HPDE6-E6E7 (cell line): ENCODE data around the gene BUD31.
"Not testable (repeated sequence)": the region's sequence is repeated elsewhere in the genome, so short reads cannot be mapped to it uniquely, and the experiment has no call there.

ENCODE experiments used
- DNase-seq: peaks from one replicate; pipeline ENCODE4 v3.0.0; 2011; ENCODE audit warnings: missing footprints; ENCODE audit errors: extremely low spot score

BUD31 gene

DNA sequence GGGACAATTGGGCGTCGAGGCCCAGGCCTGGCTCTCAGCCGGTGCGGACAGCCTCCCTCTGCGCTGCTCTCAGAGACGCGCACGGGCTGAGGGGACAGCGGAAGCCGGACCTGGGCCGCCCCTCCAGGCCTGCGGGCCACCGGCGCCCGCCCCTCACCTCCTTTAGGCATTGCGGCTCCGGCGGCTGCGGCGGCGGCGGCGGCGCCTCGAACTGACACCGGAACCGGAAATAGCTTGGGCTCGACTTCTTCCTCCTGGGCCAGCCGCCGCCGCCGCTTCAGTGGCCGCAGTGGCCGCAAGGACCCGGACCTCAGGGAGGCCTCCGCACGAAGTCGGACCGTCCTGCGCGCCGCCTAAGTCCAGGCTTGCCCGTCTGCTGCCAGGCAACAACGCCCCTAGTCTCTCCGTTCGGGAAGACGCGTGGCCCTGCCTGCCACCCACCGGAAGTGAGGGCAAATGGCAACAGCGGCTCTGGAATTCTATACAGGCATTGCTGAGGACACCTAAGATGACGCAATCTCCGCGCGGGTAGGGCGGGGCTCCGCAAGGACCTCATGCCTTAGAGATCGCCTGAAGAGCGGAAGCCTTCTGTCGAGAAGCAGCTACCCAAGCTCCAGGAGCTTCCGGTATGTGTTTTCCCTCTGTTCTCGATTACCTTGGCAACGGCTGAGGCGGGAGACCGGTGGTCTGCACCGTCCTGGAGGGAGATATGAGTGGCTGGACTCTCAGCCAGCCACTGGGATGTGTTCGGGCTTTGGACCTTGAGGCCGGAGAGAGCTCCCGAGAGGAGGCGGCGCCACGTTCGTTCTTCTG is at the start of gene BUD31, which contains the start of gene PDAP1:
TSS of gene BUD31 (plus strand) at position 591 of the 813 bp plus-strand sequence. CDS start 2,124 bp downstream, outside the sequence.
TSS of gene PDAP1 (minus strand) at position 219 of the 813 bp plus-strand sequence. CDS start at position 170, 49 bp downstream.
- DNase-seq = peak; percentile 92

GRCh38 chr7:99359465-99360154 is 49.2 kb upstream of the BUD31 start:
- no peak for DNase-seq

GRCh38 chr7:99362801-99363200 is 46.0 kb upstream of the BUD31 start:
- DNase-seq = no peak

DNA sequence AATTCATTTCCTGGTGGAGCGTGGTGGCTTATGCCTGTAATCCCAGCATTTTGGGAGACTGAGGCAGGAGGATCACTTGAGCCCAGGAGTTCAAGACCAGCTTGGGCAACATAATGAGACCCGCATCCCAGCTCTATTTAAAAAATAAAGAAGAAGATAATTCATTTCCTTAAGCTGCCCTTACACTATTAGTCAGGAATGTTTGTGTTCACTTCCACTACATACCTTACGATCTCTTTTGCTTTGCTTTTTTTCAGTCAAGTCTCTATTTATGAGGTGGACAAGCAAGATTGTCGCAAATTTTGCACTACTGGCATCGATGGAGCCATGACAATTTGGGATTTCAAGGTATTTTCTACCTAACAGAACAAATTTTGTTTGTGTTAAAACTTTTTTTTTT is 45.5 kb upstream of the BUD31 start:
- DNase-seq = no peak

GRCh38 chr7:99365318-99366141 is 43.2 kb upstream of the BUD31 start:
- DNase-seq = peak; percentile 86

DNA sequence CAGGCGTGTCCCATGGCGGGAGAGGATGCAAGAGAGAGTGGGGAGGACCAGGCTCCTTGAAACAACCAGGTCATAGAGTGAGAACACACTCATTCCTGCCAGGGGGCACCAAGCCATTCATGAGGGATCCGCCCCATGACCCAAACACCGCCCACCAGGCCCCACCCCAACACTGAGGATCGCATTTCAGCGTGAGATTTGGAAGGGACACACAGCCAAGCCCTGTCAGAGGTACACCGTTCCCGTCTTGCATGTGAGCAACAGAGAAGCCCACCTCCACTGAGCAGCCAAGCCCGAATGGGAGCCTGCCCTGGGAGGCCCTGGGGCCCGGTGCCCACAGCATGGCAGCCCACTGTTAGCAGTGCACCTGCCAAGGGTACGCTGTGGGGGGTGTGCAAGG is 42.1 kb upstream of the BUD31 start:
- no peak for DNase-seq

GRCh38 chr7:99368750-99369389 is 39.9 kb upstream of the BUD31 start:
- DNase-seq = no peak

DNA sequence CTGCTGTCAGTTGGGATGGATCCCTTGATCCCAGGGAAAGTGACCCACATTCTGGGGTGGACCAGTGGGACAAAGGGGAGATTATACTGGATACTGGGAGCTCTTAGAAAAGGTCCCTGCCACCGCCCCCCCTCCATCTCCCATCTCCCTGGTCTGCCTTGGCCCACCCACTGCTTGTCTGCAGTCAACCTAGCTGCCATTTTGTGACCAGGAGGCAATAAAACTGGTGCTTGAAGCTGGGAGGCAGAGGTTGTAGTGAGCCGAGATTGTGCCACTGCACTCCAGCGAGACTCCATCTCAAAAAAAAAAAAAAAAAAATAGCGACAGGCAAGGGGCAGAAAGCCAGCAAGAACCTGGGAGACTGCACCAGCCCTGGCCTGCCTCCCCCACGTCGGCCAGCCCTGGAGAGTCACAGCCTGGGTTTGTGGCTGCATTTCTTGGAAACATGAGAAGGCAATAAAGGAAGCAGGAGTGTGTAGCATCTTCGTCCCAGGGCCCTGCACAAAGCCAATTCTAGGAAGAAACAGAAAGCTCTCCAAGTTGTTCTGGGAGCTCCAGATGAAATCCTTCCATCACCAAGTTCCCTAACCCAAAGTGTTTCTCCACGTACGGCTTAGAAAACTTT is 38.9 kb upstream of the BUD31 start:
- DNase-seq = no peak

- no peak for DNase-seq
Measured at GRCh38 chr7:99371376-99371920, 37.3 kb upstream of the BUD31 start.

DNA sequence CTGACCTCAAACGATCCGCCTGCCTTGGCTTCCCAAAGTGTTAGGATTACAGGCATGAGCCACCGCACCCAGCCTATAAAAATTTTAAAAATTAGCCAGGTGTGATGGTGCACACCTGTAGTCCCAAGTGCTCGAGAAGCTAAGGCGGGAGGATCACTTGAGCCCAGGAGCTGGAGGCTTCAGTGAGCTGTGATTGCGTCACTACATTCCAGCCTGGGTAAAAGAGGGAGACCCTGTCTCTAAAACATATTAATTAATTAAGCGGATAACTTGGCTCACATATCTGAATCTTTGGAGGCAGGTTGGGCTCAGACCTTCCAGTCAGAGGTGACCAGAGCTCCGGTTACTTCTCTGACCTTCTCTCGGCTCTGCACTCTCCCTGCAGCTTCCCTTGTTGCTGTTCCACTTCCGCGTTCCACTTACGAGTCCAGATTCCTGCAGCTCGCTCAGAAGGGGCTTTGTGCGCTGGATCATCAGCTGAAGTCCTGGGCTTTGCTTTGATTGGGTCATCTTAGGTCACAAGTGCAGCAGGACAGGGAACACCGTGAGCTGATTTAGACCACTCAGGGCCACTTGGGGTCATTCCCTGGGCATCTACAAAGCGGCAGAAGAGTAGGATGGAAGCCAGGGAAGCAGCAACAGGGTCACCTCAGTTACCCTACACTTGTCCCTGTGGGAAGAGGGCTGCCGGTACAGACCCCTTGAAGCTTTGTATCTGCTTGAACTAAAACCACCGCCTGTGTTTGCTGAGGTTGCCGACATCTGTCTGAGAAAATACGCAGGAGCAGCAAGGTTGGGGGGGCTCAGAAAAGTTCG is 36.3 kb upstream of the BUD31 start:
- DNase-seq = no peak

DNA sequence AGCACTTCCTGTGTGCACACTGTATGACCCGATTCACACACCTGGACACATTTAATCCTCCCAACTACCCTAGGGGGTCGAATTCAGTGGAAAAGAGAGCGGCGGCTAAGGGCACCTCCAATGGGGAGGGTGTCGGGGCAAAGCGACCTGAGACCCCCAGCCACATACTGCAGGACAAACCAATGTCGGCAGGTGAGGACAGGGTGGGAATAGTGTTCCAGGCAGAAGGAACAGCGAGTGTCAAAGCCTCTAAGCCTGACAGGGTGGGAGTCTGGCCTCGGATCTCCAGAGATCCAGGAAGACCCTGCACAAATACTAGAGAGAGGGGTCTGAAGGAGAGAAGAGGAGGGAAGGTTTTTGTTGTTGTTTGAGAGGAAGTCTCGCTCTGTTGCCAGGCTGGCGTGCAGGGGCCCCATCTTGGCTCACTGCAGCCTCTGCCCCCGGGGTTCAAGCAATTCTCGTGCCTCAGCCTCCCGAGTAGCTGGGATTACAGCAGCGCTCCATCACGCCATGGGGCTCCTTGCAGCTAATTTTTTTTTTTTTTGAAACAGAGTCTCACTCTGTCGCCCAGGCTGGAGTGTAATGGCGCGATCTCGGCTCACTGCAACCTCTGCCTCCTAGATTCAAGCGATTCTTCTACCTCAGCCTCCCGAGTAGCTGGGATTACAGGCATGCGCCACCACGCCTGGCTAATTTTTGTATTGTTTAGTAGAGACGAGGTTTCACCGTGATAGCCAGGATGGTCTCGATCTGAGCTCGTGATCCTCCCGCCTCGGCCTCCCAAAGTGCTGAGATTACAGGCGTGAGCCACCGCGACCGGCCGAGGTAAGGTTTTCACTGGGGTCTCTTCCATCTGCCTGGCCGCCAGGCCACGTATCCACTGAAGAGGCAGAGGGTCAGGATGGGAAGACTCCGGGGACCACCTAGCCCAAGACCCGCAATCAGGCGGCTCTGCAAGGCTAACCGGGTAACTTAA is 35.4 kb upstream of the BUD31 start:
- DNase-seq = no peak

- DNase-seq = peak; percentile 85
Measured at GRCh38 chr7:99374111-99375064, 34.4 kb upstream of the BUD31 start, which contains the start of gene ARPC1B. ARPC1B (plus strand) TSS chr7:99374730; CDS start chr7:99385715, 10,985 bp downstream.

GRCh38 chr7:99375070-99375807 is 33.5 kb upstream of the BUD31 start:
- peak; percentile 66 for DNase-seq

DNA sequence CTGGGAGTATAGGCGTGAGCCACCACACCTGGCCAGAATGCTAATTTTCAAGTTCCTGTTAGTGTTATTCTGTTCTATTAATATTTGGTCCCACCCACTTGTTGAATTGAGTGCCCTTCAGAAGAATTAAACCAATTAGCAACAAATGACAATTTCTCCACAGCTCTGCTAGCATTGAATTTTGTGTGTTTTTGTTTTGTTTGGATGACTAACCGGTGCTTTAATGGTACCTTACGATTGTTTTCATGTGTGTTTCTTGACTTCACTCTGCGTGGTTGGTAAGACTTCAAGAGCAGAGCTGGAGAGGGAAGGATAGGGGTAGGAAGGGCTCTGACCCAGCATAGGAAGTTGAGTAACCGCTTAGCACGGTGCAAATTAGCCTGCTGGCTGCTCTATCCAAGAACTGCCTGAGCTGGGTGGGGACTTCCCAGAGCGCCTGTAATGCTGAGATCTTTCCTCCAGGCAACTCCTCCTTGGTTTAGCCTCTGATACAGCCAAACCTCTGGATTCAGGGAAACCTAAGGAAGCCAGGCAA is 29.7 kb upstream of the BUD31 start:
- DNase-seq = peak; percentile 71

DNA sequence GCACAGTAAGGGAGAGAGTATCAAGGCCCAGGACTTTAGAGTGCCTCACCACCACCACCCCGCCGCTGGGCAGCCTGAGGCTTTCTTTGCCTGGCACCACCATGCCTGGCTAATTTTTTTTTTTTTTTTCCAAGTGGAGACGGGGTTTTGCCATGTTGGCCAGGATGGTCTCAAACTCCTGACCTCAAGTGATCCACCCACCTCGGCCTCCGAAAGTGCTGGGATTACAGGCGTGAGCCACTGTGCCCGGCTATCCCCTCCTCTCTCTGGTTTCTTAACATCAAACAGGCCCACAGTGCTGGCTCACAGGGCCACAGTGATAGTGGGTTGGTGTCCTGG is 29.1 kb upstream of the BUD31 start:
- DNase-seq = not testable (repeated sequence)

DNA sequence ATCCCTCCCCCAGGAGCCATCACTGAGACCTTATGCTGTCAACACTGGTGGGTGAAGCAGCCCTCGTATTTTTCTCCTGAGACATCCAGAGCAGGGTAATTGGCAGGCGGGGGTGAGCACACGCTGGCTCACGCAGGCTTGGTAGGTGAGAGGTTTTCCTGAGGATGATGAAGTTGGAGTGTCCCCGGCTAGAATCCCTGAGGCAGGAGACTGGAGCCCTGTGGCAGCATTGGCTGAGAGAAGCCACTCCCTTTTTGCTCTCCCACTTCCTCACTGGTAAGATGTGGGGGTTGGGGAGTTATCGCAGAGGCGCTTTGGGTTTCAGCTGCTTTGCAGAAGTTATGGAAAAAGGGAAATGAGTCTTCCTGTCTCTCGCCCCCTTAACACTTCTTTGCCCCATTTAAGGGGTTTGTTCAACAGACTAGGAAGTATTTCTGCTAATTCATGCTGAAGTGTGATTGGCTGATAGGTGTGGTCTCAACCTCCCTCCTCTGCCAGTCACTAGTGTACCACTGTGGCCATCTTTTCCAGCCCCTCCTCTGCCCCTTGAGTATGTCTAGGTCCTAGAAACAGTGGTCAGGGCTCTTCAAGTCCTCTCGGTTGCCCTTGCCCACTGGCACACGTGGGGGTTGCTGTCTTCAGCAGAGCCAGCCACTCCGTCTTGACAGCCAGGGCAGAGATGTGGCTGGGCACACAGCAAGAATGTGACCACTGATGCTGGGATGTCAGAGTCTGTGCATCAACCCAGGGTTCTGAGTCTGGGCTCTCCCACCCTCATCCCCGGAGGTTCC is 28.5 kb upstream of the BUD31 start:
- no peak for DNase-seq
